H9 (cell line): Measurements from ENCODE around the gene OBI1. TPM values are rescaled to one million over a fixed set of nuclear protein-coding genes. Genes with fewer than 3 reads are reported as not detected.

Experiments used
- DNase-seq: peaks from one replicate; pipeline ENCODE4 v3.0.0-alpha.2; 2017
- H2AFZ ChIP-seq: one replicate; pipeline ENCODE4 v1.6.1; 2013; ENCODE audit warnings: mild to moderate bottlenecking, low read length, control low read depth, moderate library complexity
- H2AK5ac ChIP-seq: 2 replicates; pipeline ENCODE4 v1.6.1; 2013; ENCODE audit warnings: low read length, control low read depth, mixed read lengths; ENCODE audit not compliant: insufficient read length
- H2BK120ac ChIP-seq: one replicate; pipeline ENCODE4 v1.6.1; 2013; ENCODE audit warnings: low read depth, mild to moderate bottlenecking, low read length, control low read depth, inconsistent platforms; ENCODE audit not compliant: poor library complexity, severe bottlenecking
- H2BK12ac ChIP-seq: 2 replicates; pipeline ENCODE4 v1.6.1; 2013; ENCODE audit warnings: low read length, control low read depth, mixed read lengths, low read depth; ENCODE audit not compliant: insufficient read length
- H2BK15ac ChIP-seq: 2 replicates; pipeline ENCODE4 v1.6.1; 2013; ENCODE audit warnings: low read depth, low read length, control low read depth
- H2BK20ac ChIP-seq: one replicate; pipeline ENCODE4 v1.6.1; 2013; ENCODE audit warnings: low read depth, mild to moderate bottlenecking, low read length, control low read depth, inconsistent platforms; ENCODE audit not compliant: poor library complexity, severe bottlenecking
- H2BK5ac ChIP-seq: 2 replicates; pipeline ENCODE4 v1.6.1; 2013; ENCODE audit warnings: low read length, control low read depth, mixed read lengths; ENCODE audit not compliant: insufficient read length
- H3K14ac ChIP-seq: 2 replicates; pipeline ENCODE4 v1.6.1; 2013; ENCODE audit warnings: low read length, control low read depth; ENCODE audit not compliant: insufficient read depth
- H3K18ac ChIP-seq: 2 replicates; pipeline ENCODE4 v1.6.1; 2013; ENCODE audit warnings: low read depth, mild to moderate bottlenecking, mixed read lengths, low read length, control low read depth; ENCODE audit not compliant: insufficient read length
- H3K23ac ChIP-seq: 2 replicates; pipeline ENCODE4 v1.6.1; 2013; ENCODE audit warnings: low read length, control low read depth, mixed read lengths, low read depth; ENCODE audit not compliant: insufficient read length
- H3K23me2 ChIP-seq: 2 replicates; pipeline ENCODE4 v1.6.1; 2013; ENCODE audit warnings: low read depth, mild to moderate bottlenecking, mixed read lengths, low read length, control low read depth; ENCODE audit not compliant: insufficient read length, poor library complexity, severe bottlenecking
- H3K27ac ChIP-seq: 2 replicates; pipeline ENCODE4 v1.5.1; 2013; ENCODE audit warnings: low read length, control low read depth, mixed read lengths, low read depth; ENCODE audit not compliant: insufficient read length
- H3K27me3 ChIP-seq: 2 replicates; pipeline ENCODE4 v1.6.1; 2013; ENCODE audit warnings: low read length, control low read depth, inconsistent platforms; ENCODE audit not compliant: insufficient read depth
- H3K4ac ChIP-seq: 2 replicates; pipeline ENCODE4 v1.6.1; 2013; ENCODE audit warnings: low read depth, mild to moderate bottlenecking, control low read depth, inconsistent platforms, low read length, moderate library complexity
- H3K4me1 ChIP-seq: 2 replicates; pipeline ENCODE4 v1.6.1; 2013; ENCODE audit warnings: low read length, control low read depth, inconsistent platforms; ENCODE audit not compliant: insufficient read depth
- H3K4me2 ChIP-seq: 2 replicates; pipeline ENCODE4 v1.6.1; 2013; ENCODE audit warnings: low read length, control low read depth, mixed read lengths; ENCODE audit not compliant: insufficient read length, insufficient read depth
- H3K56ac ChIP-seq: 2 replicates; pipeline ENCODE4 v1.6.1; 2013; ENCODE audit warnings: low read depth, mild to moderate bottlenecking, mixed read lengths, low read length, control low read depth; ENCODE audit not compliant: insufficient read length
- H3K79me1 ChIP-seq: 2 replicates; pipeline ENCODE4 v1.6.1; 2013; ENCODE audit warnings: low read depth, mild to moderate bottlenecking, moderate library complexity, low read length, control low read depth, inconsistent platforms; ENCODE audit not compliant: insufficient read depth, poor library complexity, severe bottlenecking
- H3K79me2 ChIP-seq: 2 replicates; pipeline ENCODE4 v1.6.1; 2013; ENCODE audit warnings: low read length, control low read depth, inconsistent platforms; ENCODE audit not compliant: insufficient read depth
- H3K9ac ChIP-seq: 2 replicates; pipeline ENCODE4 v1.6.1; 2013; ENCODE audit warnings: low read length, control low read depth, mixed read lengths; ENCODE audit not compliant: insufficient read length; ENCODE audit errors: extremely low read depth
- H3K9me3 ChIP-seq: one replicate; pipeline ENCODE4 v1.6.1; 2013; ENCODE audit warnings: low read depth, low read length, inconsistent platforms; ENCODE audit not compliant: control insufficient read depth
- H3T11ph ChIP-seq: one replicate; pipeline ENCODE4 v1.6.1; 2013; ENCODE audit warnings: mild to moderate bottlenecking, low read length, control low read depth, inconsistent platforms
- H4K20me1 ChIP-seq: one replicate; pipeline ENCODE4 v1.6.1; 2013; ENCODE audit not compliant: control insufficient read depth, insufficient read length, insufficient read depth
- H4K5ac ChIP-seq: 2 replicates; pipeline ENCODE4 v1.6.1; 2013; ENCODE audit warnings: low read depth, mild to moderate bottlenecking, mixed read lengths, low read length, control low read depth; ENCODE audit not compliant: insufficient read length
- H4K8ac ChIP-seq: replicated peaks from 2 replicates; pipeline ENCODE4 v1.6.1; 2013; ENCODE audit warnings: low read length, control low read depth, mixed read lengths, low read depth; ENCODE audit not compliant: insufficient read length
- H4K91ac ChIP-seq: 2 replicates; pipeline ENCODE4 v1.6.1; 2013; ENCODE audit warnings: low read depth, mild to moderate bottlenecking, moderate library complexity, mixed read lengths, low read length, control low read depth; ENCODE audit not compliant: insufficient read length
- H3K27ac Mint-ChIP-seq, 3 experiments: 2 replicates in 2 of 3; 3 replicates in 1 of 3; pipeline ENCODE4 v1.8.0; 2020 to 2021; ENCODE audit warnings: mixed read lengths in 3 of 3, mild to moderate bottlenecking in 1 of 3, moderate library complexity in 1 of 3
- H3K27me3 Mint-ChIP-seq: 2 replicates; pipeline ENCODE4 v1.8.0; 2021; ENCODE audit warnings: low read depth, mild to moderate bottlenecking, moderate library complexity, mixed read lengths
- H3K36me3 Mint-ChIP-seq, 3 experiments: 2 replicates in 2 of 3; 3 replicates in 1 of 3; pipeline ENCODE4 v1.8.0; 2020 to 2021; ENCODE audit warnings: low read depth in 3 of 3, mixed read lengths in 3 of 3; ENCODE audit not compliant: insufficient read depth in 1 of 3
- H3K4me1 Mint-ChIP-seq, 2 experiments: 2 replicates each; pipeline ENCODE4 v1.8.0; 2020; ENCODE audit warnings: mixed read lengths in 2 of 2
- H3K4me3 Mint-ChIP-seq, 2 experiments: 2 replicates in 1 of 2; 3 replicates in 1 of 2; pipeline ENCODE4 v1.8.0; 2020 to 2021; ENCODE audit warnings: mild to moderate bottlenecking in 2 of 2, mixed read lengths in 2 of 2, moderate library complexity in 1 of 2
- H3K9me3 Mint-ChIP-seq, 2 experiments: 2 replicates in 1 of 2; 3 replicates in 1 of 2; pipeline ENCODE4 v1.8.0; 2020; ENCODE audit warnings: mild to moderate bottlenecking in 2 of 2, mixed read lengths in 2 of 2, moderate library complexity in 1 of 2
- WGBS: extraction: QIAGEN DNeasy Blood & Tissue Kit; methylation state at CpG from one replicate; pipeline ENCODE4 v1.1.7; 2013; ENCODE audit warnings: missing lambda C conversion rate, low lambda C conversion rate, mixed read lengths; ENCODE audit not compliant: insufficient read length; ENCODE audit errors: extremely low coverage; 5-methylcytosine and 5-hydroxymethylcytosine counted together
- total RNA-seq: library from RNA; stranded (reverse); gene quantifications from 2 replicates; pipeline ENCODE4 v1.2.1, GENCODE V29; 2021
- TF ChIP-seq, protein P1 (sequence below): fragments of 200-600 bp; sonication (generic); conservative IDR thresholded peaks from 3 replicates; pipeline ENCODE4 v1.8.0; 2021; ENCODE audit warnings: antibody characterized with exemption, mild to moderate bottlenecking

OBI1 gene
- total RNA-seq, 1 experiment from 2014 or later: 24.4 TPM

DNA sequence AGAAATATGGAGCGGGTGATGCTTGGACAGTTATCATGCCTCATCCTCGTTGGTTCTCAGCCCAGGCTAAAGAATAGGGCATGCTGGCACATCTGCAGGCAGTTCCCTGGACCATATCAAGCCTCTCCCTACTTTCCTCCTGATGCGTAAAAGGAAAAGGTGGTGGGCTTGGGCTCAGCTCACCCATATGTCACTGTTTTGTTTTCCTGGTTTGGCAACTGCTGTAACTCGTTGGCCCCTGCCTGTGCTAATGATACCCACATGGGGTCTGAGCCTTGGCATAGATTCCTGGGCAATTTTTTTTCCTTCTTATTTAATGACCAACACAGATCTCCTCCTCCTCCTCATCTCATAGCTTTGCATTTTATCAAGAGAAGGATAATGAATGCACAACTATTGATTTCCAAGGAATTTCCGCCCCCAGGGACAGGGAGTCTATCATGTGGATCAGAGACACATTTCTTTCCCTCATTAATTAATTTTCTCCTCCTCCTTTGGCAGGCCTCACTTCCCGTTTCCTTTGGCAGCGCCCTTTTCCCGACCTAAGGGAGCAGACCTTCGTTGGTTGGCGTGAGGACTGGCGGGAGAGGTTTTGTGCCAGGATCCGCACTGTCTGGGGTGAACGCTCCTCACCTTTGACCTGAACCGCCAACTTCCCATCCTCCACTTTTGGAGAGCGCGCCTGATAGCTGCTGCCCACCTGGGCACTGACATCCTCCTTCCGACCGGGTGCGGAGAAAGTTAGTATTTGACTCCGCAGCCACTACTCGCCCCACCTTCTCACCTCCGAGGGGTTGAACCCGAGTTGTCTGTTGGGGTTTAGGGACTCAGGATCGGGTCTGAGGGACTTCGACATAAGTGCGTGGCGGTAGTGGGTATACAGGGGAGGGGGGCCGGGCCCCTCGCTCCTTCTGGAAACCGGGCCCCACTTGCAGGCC is 52.2 kb downstream of the OBI1 start:
- peaks cover 0 to 2% (median 0%) of the 10 kb centered on the region in 3 experiments; a peak in 2 of 7 replicates for H3K36me3 Mint-ChIP-seq
- no peaks in the 10 kb centered on the region for H3K79me2 ChIP-seq
- TF ChIP-seq, protein P1, sequence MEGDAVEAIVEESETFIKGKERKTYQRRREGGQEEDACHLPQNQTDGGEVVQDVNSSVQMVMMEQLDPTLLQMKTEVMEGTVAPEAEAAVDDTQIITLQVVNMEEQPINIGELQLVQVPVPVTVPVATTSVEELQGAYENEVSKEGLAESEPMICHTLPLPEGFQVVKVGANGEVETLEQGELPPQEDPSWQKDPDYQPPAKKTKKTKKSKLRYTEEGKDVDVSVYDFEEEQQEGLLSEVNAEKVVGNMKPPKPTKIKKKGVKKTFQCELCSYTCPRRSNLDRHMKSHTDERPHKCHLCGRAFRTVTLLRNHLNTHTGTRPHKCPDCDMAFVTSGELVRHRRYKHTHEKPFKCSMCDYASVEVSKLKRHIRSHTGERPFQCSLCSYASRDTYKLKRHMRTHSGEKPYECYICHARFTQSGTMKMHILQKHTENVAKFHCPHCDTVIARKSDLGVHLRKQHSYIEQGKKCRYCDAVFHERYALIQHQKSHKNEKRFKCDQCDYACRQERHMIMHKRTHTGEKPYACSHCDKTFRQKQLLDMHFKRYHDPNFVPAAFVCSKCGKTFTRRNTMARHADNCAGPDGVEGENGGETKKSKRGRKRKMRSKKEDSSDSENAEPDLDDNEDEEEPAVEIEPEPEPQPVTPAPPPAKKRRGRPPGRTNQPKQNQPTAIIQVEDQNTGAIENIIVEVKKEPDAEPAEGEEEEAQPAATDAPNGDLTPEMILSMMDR: no peak
- H3K9me3 Mint-ChIP-seq: peaks cover 5 to 8% of the 10 kb centered on the region in 2 experiments; a peak in 2 of 5 replicates
- no peak overlapping the region for H2AK5ac ChIP-seq
- no peak overlapping the region for H2BK12ac ChIP-seq
- H3T11ph ChIP-seq: no peak overlapping the region
- H3K79me1 ChIP-seq: no peaks in the 10 kb centered on the region
- no peak overlapping the region for H2AFZ ChIP-seq
- H4K91ac ChIP-seq: no peak overlapping the region
- H2BK15ac ChIP-seq: no peak overlapping the region
- no peak overlapping the region for H3K4ac ChIP-seq
- no peaks in the 10 kb centered on the region for H3K9me3 ChIP-seq
- peaks cover 96% of the 10 kb centered on the region for H3K27me3 Mint-ChIP-seq
- DNase-seq: peak; percentile 36
- H3K23me2 ChIP-seq: peaks cover 16% of the 10 kb centered on the region
- no peak overlapping the region for H3K56ac ChIP-seq
- H3K18ac ChIP-seq: no peak overlapping the region
- H3K9ac ChIP-seq: no peak overlapping the region
- no peak overlapping the region for H4K8ac ChIP-seq
- H3K27me3 ChIP-seq: peaks cover 88% of the 10 kb centered on the region
- H3K4me1 Mint-ChIP-seq: peaks cover 35 to 59% of the 10 kb centered on the region in 2 experiments
- H3K4me2 ChIP-seq: peak overlapping the region; percentile 48
- H3K27ac Mint-ChIP-seq: no peak overlapping the region
- H3K27ac ChIP-seq: no peak overlapping the region
- no peak overlapping the region for H4K5ac ChIP-seq
- no peak overlapping the region for H2BK5ac ChIP-seq
- H4K20me1 ChIP-seq: no peaks in the 10 kb centered on the region
- no peaks in the 10 kb centered on the region for H3K4me1 ChIP-seq
- H2BK120ac ChIP-seq: no peak overlapping the region
- H3K14ac ChIP-seq: no peak overlapping the region
- no peak overlapping the region for H3K23ac ChIP-seq
- no peak overlapping the region for H2BK20ac ChIP-seq
- no CpG with 5 or more reads among the region's 30 CpGs for WGBS
- H3K4me3 Mint-ChIP-seq: peak overlapping the region; percentile 33 to 82; a peak in 4 of 5 replicates
